Activated CD8-positive, alpha-beta memory T cell treated with anti-CD3 and anti-CD28 coated beads, Interleukin-2, amount 50 U/mL, for 1 hour (primary cell): ENCODE data around the gene OSBPL7.
"Not testable (repeated sequence)": the region's sequence is repeated elsewhere in the genome, so short reads cannot be mapped to it uniquely, and the experiment has no call there.

ENCODE experiments used
- DNase-seq: peaks from one replicate; pipeline ENCODE4 v3.0.0-alpha.2; 2020; ENCODE audit errors: extremely low read depth

OSBPL7 gene

DNA sequence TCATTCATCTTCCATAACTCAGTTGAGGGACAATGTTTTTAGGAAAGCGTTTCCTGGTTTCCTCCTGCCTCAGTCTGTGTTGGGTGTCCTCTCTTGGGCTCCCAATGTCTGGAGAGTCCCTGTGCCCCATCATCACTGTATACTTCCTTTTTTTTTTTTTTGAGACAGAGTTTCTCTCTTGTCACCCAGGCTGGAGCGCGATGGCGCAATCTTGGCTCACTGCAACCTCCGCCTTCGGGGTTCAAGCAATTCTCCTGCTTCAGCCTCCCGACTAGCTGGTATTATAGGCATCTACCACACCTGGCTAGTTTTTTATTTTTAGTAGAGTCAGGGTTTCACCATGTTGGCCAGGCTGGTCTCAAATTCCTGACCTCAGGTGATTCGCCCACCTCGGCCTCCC, 47.9 kb downstream of the OSBPL7 start:
- not testable (repeated sequence) for DNase-seq

DNA sequence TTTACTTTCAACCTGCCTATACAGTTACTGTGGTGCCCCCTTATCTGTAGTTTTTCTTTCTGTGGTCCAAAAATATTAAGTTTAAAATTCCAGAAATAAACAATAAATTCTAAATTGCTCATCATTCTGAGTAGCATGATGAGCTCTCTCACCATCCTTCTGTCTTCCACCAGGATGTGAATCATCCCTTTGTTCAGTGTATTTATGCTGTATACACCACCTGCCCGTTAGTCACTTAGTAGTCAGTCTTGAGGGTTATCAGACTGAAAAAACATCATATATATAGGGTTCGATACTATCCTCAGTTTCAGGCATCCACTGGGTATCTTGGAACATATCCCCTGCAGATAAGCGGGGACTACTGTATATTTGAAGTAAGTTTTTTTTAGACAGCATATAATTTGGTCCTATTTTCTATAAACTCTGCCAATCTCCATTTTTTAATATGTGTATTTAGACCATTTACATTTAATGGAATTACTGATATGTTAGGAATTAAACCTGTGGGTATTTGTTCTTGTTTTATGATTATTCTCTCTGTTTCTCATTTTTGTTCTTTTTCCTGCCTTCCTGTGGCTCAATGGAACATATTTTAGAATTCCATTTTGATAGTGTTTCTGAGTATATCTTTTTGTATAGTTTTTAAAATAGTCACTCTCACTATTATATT, 57.5 kb downstream of the OSBPL7 start:
- no peak for DNase-seq

DNA sequence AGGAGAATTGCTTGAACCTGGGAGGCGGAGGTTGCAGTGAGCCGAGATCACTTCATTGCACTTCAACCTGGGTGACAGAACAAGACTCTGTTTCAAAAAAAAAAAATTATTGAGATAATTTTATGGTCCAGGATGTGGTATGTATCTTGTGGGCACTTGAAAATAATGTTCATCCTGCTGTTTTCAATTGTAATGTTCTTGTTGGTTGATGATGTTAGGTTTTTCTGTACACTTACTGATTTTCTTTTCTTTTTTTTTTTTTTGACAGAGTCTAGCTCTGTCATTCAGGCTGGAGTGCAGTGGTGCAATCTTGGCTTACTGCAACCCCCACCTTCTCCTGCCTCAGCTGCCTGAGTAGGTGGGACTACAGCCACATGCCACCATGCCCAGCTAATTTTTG, 58.9 kb downstream of the OSBPL7 start:
- DNase-seq: no peak

DNA sequence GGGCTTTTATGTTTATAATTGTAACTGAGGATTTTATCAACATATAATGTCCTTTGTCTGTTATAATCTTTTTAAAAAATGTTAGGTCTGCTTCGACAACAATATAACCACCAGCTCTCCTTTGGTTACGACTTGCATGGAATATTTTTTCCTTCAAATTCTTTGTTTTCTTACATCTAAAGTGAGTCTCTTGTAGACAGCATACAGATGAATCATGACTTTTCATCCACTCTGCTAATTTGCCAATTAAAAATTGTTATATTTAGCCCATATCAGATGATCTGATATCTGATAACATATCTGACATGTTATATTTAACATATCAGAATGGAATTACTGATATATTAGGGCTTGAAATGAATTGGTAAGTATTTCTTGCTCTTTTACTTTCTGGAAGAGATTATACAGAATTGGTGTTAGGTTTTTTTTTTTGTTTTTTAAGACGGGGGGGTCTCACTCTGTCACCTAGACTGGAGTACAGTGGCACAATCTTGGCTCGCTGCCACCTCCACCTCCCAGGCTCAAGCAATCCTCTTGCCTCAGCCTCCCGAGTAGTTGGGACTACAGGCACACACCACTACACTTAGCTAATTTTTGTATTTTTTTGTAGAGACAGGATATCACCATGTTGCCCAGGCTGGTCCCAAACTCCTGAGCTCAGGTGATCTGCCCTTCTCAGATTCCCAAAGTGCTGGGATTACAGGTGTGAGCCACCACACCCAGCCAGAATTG, 61.0 kb downstream of the OSBPL7 start:
- DNase-seq: no peak

DNA sequence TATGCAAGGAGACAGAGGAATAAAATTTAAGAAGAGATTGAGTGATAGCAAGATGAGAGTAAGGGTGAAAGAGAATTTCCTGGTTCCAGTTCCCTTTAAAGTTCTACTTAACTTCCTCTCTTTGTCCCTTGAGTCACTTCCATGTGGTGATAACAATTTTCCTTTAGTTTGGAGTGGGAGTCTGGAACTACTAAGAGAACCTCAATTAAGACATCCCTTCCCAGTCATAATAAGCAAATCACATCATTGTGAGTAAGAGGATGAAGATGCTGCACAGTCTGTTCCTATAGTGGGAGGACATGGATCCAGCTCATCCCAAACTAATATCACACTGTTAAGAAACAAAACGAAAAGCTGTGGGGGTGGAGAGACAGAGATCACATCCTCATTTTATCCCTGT, 64.2 kb downstream of the OSBPL7 start:
- DNase-seq: no peak
